ENCODE data around the gene DGKQ. TPM values are rescaled to one million over a fixed set of nuclear protein-coding genes. Genes with fewer than 3 reads are reported as not detected.
A peak's percentile ranks its signal among the peaks of the same experiment; 100 is the strongest.

DGKQ gene
- total and polyA plus RNA-seq, 2 of the 13 experiments (the other 11 are each of a cell fraction or from before 2014, with no cell fraction given), result 4.5 to 7.2 TPM

DNA sequence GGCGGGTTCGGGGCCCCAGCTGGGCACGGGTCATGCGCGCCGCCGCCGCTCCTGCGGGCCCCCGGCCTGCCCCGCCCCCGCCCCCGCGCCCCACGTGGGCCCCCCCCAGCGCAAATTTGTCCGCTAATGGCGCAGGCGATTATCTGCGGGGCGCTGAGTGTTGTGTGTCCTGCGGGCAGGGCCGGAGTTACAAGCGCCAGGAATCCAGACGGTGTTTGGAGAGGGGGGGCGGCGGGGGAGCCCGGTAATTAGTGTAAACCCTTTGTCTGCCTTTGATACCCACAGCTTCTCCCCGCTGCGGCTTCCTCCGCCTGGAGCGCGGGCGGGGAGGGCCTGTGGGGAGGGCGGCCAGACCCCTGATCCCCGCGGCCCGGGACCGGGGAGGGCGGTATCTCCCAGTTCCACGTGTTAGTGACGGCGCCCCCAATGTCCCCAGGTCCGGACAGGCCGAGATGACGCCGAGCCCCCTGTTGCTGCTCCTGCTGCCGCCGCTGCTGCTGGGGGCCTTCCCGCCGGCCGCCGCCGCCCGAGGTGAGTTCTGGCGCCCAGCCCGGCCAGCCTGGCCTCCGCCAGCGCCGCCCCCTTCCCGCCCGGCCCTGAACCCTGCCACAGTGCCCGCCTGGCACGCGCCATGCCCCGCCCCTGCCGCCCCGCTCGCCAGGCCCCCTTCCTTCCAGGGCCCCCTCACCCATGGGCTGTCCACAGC, 38.8 kb upstream of the DGKQ start (continued):
- TF ChIP-seq ZFP82 (CRISPR knock-in tag; IDR thresholded peaks at IDR 0.05; ENCODE audit: borderline replicate concordance), result no peak
- TF ChIP-seq, protein P1, sequence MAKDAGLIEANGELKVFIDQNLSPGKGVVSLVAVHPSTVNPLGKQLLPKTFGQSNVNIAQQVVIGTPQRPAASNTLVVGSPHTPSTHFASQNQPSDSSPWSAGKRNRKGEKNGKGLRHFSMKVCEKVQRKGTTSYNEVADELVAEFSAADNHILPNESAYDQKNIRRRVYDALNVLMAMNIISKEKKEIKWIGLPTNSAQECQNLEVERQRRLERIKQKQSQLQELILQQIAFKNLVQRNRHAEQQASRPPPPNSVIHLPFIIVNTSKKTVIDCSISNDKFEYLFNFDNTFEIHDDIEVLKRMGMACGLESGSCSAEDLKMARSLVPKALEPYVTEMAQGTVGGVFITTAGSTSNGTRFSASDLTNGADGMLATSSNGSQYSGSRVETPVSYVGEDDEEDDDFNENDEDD (CRISPR knock-in tag; IDR thresholded peaks at IDR 0.05; ENCODE audit: borderline replicate concordance), result no peak; the same call in 1 of the 2 replicates
- no peak for TF ChIP-seq ZNF773 (CRISPR knock-in tag; IDR thresholded peaks at IDR 0.05; ENCODE audit: borderline replicate concordance)
- TF ChIP-seq, protein P2, sequence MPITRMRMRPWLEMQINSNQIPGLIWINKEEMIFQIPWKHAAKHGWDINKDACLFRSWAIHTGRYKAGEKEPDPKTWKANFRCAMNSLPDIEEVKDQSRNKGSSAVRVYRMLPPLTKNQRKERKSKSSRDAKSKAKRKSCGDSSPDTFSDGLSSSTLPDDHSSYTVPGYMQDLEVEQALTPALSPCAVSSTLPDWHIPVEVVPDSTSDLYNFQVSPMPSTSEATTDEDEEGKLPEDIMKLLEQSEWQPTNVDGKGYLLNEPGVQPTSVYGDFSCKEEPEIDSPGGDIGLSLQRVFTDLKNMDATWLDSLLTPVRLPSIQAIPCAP (CRISPR knock-in tag; IDR thresholded peaks at IDR 0.05; ENCODE audit: low read depth), result no peak
- TF ChIP-seq, protein P3, sequence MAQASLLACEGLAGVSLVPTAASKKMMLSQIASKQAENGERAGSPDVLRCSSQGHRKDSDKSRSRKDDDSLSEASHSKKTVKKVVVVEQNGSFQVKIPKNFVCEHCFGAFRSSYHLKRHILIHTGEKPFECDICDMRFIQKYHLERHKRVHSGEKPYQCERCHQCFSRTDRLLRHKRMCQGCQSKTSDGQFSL (CRISPR knock-in tag; IDR thresholded peaks at IDR 0.05), result 0 out of 2 replicates have a peak, but pooled peaks have one; percentile 21
- 0 out of 2 replicates have a peak, but pooled peaks have one; percentile 21 for TF ChIP-seq KDM3A (CRISPR knock-in tag; IDR thresholded peaks at IDR 0.05; ENCODE audit: low read depth)
- TF ChIP-seq NFYC (CRISPR knock-in tag; IDR thresholded peaks at IDR 0.05), result no peak
- no peak for TF ChIP-seq ZNF629 (CRISPR knock-in tag; conservative IDR thresholded peaks at IDR 0.05)
- TF ChIP-seq, protein P4, sequence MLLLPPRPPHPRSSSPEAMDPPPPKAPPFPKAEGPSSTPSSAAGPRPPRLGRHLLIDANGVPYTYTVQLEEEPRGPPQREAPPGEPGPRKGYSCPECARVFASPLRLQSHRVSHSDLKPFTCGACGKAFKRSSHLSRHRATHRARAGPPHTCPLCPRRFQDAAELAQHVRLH (CRISPR knock-in tag; IDR thresholded peaks at IDR 0.05; ENCODE audit: borderline replicate concordance, low read depth), result no peak
- TF ChIP-seq ZBED4 (CRISPR knock-in tag; IDR thresholded peaks at IDR 0.05; ENCODE audit: borderline replicate concordance), result no peak
- TF ChIP-seq ZFP36L2 (CRISPR knock-in tag; IDR thresholded peaks at IDR 0.05), result no peak
- TF ChIP-seq, protein P5, sequence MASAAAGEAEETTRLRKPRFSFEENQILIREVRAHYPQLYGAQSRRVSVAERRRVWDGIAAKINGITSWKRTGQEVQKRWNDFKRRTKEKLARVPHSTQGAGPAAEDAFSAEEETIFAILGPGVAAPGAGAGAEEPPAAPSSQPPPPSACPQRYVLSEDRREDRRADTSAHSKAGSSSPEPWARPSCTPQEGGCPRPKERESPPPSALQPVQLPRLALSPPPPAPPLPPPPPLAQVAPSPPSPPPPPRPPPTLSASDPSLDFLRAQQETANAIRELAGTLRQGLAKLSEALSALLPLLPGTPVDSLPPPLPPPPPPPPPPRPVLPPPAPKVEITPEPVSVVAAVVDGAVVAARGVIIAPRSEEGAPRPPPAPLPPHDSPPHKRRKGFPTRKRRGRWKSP (CRISPR knock-in tag; IDR thresholded peaks at IDR 0.05), result 0 out of 2 replicates have a peak, but pooled peaks have one; percentile 36
- TF ChIP-seq TARDBP (CRISPR knock-in tag; IDR thresholded peaks at IDR 0.05), result no peak
- TF ChIP-seq, protein P6, sequence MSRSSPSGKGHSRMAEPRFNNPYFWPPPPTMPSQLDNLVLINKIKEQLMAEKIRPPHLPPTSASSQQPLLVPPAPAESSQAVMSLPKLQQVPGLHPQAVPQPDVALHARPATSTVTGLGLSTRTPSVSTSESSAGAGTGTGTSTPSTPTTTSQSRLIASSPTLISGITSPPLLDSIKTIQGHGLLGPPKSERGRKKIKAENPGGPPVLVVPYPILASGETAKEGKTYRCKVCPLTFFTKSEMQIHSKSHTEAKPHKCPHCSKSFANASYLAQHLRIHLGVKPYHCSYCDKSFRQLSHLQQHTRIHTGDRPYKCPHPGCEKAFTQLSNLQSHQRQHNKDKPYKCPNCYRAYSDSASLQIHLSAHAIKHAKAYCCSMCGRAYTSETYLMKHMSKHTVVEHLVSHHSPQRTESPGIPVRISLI (CRISPR knock-in tag; IDR thresholded peaks at IDR 0.05; ENCODE audit: borderline replicate concordance), result no peak
- peak; percentile 52 for TF ChIP-seq SRSF1 (optimal IDR thresholded peaks at IDR 0.05; ENCODE audit: low read depth, low read length)
- TF ChIP-seq ZNF883 (CRISPR knock-in tag; IDR thresholded peaks at IDR 0.05; ENCODE audit: not compliant biosample characterization), result no peak
